HG03066 (cell line): ENCODE results near the gene PPP2R5E.
A peak's percentile ranks its signal among the peaks of the same experiment; 100 is the strongest.
"Not testable (repeated sequence)": the region's sequence is repeated elsewhere in the genome, so short reads cannot be mapped to it uniquely, and the experiment has no call there.

Source experiments
- ATAC-seq: cut with Tn5 transposase; IDR thresholded peaks from one replicate; pipeline ENCODE4 v1.9.1; 2021; ENCODE audit warnings: low read depth; ENCODE audit not compliant: unreplicated experiment

PPP2R5E gene

GRCh38 chr14:63392236-63392635, 150.9 kb downstream of the PPP2R5E start:
- no peak for ATAC-seq

GRCh38 chr14:63388766-63389431, 154.3 kb downstream of the PPP2R5E start:
- peak; percentile 78 for ATAC-seq

- ATAC-seq: no peak
These were observed 155.5 kb downstream of the PPP2R5E start for GRCh38 chr14:63387711-63388110.

- ATAC-seq: no peak
These were observed 159.3 kb downstream of the PPP2R5E start for GRCh38 chr14:63383776-63384367.

GRCh38 chr14:63378444-63378843, 164.7 kb downstream of the PPP2R5E start:
- ATAC-seq: no peak

GRCh38 chr14:63375769-63376168, 167.4 kb downstream of the PPP2R5E start:
- ATAC-seq: no peak

GRCh38 chr14:63371613-63372012, 171.6 kb downstream of the PPP2R5E start:
- ATAC-seq: not testable (repeated sequence)

- no peak for ATAC-seq
These were observed 172.1 kb downstream of the PPP2R5E start for GRCh38 chr14:63371033-63371432.

GRCh38 chr14:63367742-63368364, 175.3 kb downstream of the PPP2R5E start:
- ATAC-seq: no peak

GRCh38 chr14:63362389-63362819, 180.8 kb downstream of the PPP2R5E start:
- ATAC-seq: no peak

GRCh38 chr14:63361790-63362189, 181.4 kb downstream of the PPP2R5E start:
- ATAC-seq: no peak

- no peak for ATAC-seq
These were observed 185.3 kb downstream of the PPP2R5E start for GRCh38 chr14:63357841-63358240.

GRCh38 chr14:63345826-63346225, 197.4 kb downstream of the PPP2R5E start:
- ATAC-seq: no peak

- ATAC-seq: no peak
These were observed 198.8 kb downstream of the PPP2R5E start for GRCh38 chr14:63344336-63344735.

- no peak for ATAC-seq
These were observed 199.3 kb downstream of the PPP2R5E start for GRCh38 chr14:63343878-63344277.

GRCh38 chr14:63342371-63342770, 200.8 kb downstream of the PPP2R5E start:
- no peak for ATAC-seq

- ATAC-seq: no peak
These were observed 214.1 kb downstream of the PPP2R5E start for GRCh38 chr14:63328787-63329737.

- ATAC-seq: no peak
These were observed 216.3 kb downstream of the PPP2R5E start for GRCh38 chr14:63326840-63327239.

- no peak for ATAC-seq
These were observed 220.1 kb downstream of the PPP2R5E start for GRCh38 chr14:63322897-63323573.

GRCh38 chr14:63322472-63322871, 220.7 kb downstream of the PPP2R5E start:
- ATAC-seq: no peak
